ENCODE results near the gene CLOCK.

GRCh38 chr4:55560096-55560495, 13.4 kb upstream of the CLOCK start:
- TF ChIP-seq, protein P1, sequence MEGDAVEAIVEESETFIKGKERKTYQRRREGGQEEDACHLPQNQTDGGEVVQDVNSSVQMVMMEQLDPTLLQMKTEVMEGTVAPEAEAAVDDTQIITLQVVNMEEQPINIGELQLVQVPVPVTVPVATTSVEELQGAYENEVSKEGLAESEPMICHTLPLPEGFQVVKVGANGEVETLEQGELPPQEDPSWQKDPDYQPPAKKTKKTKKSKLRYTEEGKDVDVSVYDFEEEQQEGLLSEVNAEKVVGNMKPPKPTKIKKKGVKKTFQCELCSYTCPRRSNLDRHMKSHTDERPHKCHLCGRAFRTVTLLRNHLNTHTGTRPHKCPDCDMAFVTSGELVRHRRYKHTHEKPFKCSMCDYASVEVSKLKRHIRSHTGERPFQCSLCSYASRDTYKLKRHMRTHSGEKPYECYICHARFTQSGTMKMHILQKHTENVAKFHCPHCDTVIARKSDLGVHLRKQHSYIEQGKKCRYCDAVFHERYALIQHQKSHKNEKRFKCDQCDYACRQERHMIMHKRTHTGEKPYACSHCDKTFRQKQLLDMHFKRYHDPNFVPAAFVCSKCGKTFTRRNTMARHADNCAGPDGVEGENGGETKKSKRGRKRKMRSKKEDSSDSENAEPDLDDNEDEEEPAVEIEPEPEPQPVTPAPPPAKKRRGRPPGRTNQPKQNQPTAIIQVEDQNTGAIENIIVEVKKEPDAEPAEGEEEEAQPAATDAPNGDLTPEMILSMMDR (IDR thresholded peaks at IDR 0.05): no peak
- TF ChIP-seq EZH2 (IDR thresholded peaks at IDR 0.05): no peak

Measured in neural progenitor cell (in vitro differentiated cells).